Brain microvascular endothelial cell (primary cell): Measurements from ENCODE around the gene NECAP2.
A peak's percentile ranks its signal among the peaks of the same experiment; 100 is the strongest.

Source experiments
- DNase-seq: peaks from one replicate; pipeline ENCODE4 v3.0.0-alpha.2; 2020
- H3K27ac ChIP-seq: fragments of 250-450 bp; sonication (Bioruptor Pico); 2 replicates; pipeline ENCODE4 v1.5.1; 2020; ENCODE audit warnings: mild to moderate bottlenecking, moderate library complexity
- H3K27me3 ChIP-seq: fragments of 250-450 bp; sonication (Bioruptor Pico); replicated peaks from 2 replicates; pipeline ENCODE4 v1.5.1; 2020; ENCODE audit warnings: mild to moderate bottlenecking
- H3K36me3 ChIP-seq: fragments of 250-450 bp; sonication (Bioruptor Pico); replicated peaks from 2 replicates; pipeline ENCODE4 v1.5.1; 2020; ENCODE audit warnings: mild to moderate bottlenecking
- H3K4me3 ChIP-seq: 2 replicates; pipeline ENCODE4 v1.5.1; 2011; ENCODE audit warnings: low read depth, mild to moderate bottlenecking, control low read depth, low read length, moderate library complexity
- CTCF ChIP-seq: IDR thresholded peaks from 2 replicates; pipeline ENCODE4 v1.5.1; 2011; ENCODE audit warnings: low read depth, mild to moderate bottlenecking, moderate library complexity, low read length, control low read depth, inconsistent platforms; ENCODE audit errors: missing control alignments
- in situ Hi-C: cut with HindIII; loops from 2 replicates; pipeline ENCODE4 v1.10.0; 2017; ENCODE audit warnings: low sequenced_read_pairs, low pct_ligation_motif_present

NECAP2 gene, protein sequence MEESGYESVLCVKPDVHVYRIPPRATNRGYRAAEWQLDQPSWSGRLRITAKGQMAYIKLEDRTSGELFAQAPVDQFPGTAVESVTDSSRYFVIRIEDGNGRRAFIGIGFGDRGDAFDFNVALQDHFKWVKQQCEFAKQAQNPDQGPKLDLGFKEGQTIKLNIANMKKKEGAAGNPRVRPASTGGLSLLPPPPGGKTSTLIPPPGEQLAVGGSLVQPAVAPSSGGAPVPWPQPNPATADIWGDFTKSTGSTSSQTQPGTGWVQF

DNA sequence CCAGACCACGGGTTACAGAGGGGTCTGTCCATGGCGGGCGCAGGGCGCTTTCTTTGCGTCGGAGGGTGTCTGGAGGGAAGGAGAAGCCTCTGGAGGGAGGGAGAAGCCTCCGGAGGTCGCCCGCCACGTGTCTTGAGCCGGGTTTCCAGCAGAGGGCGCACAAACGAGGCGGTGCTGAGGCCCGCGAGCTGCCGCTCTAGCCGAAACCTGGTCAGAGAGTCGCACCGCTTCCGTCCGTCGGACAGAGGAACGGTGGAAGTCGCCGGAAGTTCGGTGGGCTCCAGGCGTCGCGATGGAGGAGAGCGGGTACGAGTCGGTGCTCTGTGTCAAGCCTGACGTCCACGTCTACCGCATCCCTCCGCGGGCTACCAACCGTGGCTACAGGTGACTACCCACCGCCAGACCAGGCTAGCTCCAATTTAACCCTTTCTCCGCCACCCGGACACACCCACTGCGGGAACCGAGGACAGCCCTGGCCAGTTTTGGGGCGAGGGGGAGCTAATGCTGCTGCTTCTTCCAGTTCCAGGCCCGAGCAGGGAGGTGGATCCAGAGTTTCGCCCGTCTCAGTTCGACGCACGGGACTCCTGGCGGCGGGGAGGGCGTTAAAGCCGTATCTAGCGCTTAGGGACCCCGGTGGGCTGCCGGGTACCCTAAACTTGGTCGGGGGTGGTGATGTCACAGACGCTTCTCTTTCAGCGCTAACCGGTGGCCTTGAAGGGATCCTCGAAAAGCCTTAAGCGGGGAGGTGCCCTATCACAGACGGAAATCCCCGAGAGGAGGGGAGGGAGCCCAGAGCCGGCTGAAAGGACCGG, at the start of gene NECAP2:
NECAP2 (plus strand) TSS at position 255 of the 812 bp plus-strand sequence; CDS start at position 293, 38 bp downstream.
- peak; percentile 89 for DNase-seq
- TF ChIP-seq CTCF: peak; percentile 92
- Histone ChIP-seq H3K27me3 (no peaks in the 10 kb centered on the region), H3K4me3 (peak within 1 kb of the TSS; percentile 99), H3K36me3 (peaks cover 26% of the 10 kb centered on the region), H3K27ac (peak within 1 kb of the TSS; percentile 75)
- in situ Hi-C loops: no loop called here

DNA sequence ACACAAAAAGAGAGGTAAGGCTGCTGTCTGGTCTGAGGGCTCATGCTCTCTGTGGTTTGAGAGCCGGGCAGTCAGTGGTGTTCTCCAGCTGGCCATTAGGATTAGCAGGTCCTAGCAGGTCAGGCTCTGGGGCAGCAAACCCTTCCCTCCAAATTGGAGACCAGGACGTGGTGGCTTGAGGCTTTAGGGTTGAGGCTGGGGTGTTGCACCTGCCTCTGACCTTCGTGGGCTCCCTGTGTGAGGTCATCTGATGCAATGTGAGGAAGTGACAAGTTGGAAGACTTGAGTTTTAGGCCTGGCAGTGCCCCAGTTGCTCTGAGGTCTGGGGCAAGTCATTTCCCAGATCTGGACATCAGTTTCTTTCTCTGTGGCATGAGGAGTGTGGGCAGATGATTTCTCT, 49.1 kb upstream of the NECAP2 start:
- no peak overlapping the region for H3K27ac ChIP-seq
- no peaks in the 10 kb centered on the region for H3K27me3 ChIP-seq
- no peak for TF ChIP-seq CTCF
- in situ Hi-C loops: no loop called here
- no peak for DNase-seq
- H3K4me3 ChIP-seq: no peak overlapping the region
- H3K36me3 ChIP-seq: peaks cover 24% of the 10 kb centered on the region

GRCh38 chr1:16392740-16393569, 47.6 kb upstream of the NECAP2 start:
- no peak for DNase-seq
- in situ Hi-C loops: no loop called here
- no peak for TF ChIP-seq CTCF
- Histone ChIP-seq H3K27me3 (no peaks in the 10 kb centered on the region), H3K4me3 (no peak overlapping the region), H3K27ac (no peak overlapping the region), H3K36me3 (peaks cover 35% of the 10 kb centered on the region)

- Histone ChIP-seq H3K36me3 (peaks cover 39% of the 10 kb centered on the region), H3K27me3 (no peaks in the 10 kb centered on the region), H3K4me3 (no peak overlapping the region), H3K27ac (no peak overlapping the region)
- in situ Hi-C loops: no loop called here
- TF ChIP-seq CTCF: no peak
- DNase-seq: no peak
Measured at GRCh38 chr1:16393570-16394521, 46.7 kb upstream of the NECAP2 start.

GRCh38 chr1:16394977-16395376, 45.5 kb upstream of the NECAP2 start:
- no peak overlapping the region for H3K27ac ChIP-seq
- no peak overlapping the region for H3K4me3 ChIP-seq
- in situ Hi-C loops: no loop called here
- peaks cover 39% of the 10 kb centered on the region for H3K36me3 ChIP-seq
- no peaks in the 10 kb centered on the region for H3K27me3 ChIP-seq
- TF ChIP-seq CTCF: no peak
- no peak for DNase-seq
